Activated naive CD8-positive, alpha-beta T cell treated with anti-CD3 and anti-CD28 coated beads, Interleukin-2, amount 10 ng/mL, durations not matched to agents 7 days and 5 days (primary cell): ENCODE results near the gene ARPP21. TPM values are rescaled to one million over a fixed set of nuclear protein-coding genes. Genes with fewer than 3 reads are reported as not detected.

Experiments
- ATAC-seq: fragments of 150-1000 bp; cut with Tn5 transposase; one replicate; pipeline ENCODE4 v1.10.0; 2021; ENCODE audit warnings: low read depth, moderate library complexity
- POLR2A ChIA-PET: fragments of 350-600 bp; sonication (Branson Sonifier 250); formaldehyde crosslinking; loops from one replicate; lab custom pipeline; 2021; ENCODE audit warnings: antibody characterized with exemption; lab: Charles Lee
- DNase-seq: peaks from one replicate; pipeline ENCODE4 v3.0.0; 2021
- H3K27ac Mint-ChIP-seq: one replicate; pipeline ENCODE4 v1.8.0; 2022; ENCODE audit warnings: mild to moderate bottlenecking, mixed read lengths
- H3K27me3 Mint-ChIP-seq: one replicate; pipeline ENCODE4 v1.8.0; 2022; ENCODE audit warnings: mild to moderate bottlenecking, moderate library complexity, mixed read lengths
- H3K36me3 Mint-ChIP-seq: one replicate; pipeline ENCODE4 v1.8.0; 2021; ENCODE audit warnings: mild to moderate bottlenecking, mixed read lengths
- H3K4me1 Mint-ChIP-seq: one replicate; pipeline ENCODE4 v1.8.0; 2021; ENCODE audit warnings: mixed read lengths
- H3K4me3 Mint-ChIP-seq: one replicate; pipeline ENCODE4 v1.8.0; 2022; ENCODE audit warnings: mild to moderate bottlenecking, moderate library complexity, mixed read lengths
- H3K9me3 Mint-ChIP-seq: one replicate; pipeline ENCODE4 v1.8.0; 2021; ENCODE audit warnings: mixed read lengths
- total RNA-seq, 2 experiments: library from RNA; stranded (reverse); gene quantifications; one replicate each; pipeline ENCODE4 v1.2.3, GENCODE V29; 2021

Gene ARPP21
- total RNA-seq, 2 experiments from 2014 or later: not detected

DNA sequence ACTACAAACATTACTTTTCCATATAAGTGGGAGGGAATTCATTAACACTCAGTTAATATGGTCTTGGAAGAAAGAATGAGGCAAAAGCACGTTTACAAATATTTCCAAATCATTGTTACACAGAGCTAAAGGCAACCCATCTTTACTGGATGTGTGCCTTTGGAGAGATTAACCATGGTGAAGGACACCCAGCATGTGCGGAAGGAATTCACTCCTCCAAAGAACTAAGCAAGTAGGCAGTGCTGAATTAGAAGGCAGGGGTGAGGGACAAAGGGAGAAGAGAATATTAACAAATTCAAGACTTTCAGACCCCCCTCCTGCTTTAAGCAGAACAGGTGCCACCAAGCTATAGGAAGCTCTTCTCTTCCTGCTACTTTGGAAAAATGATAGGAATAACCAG, 10.1 kb downstream of the ARPP21 start:
- Mint-ChIP-seq H3K4me3 (no peak overlapping the region), H3K4me1 (peaks cover under 1% of the 10 kb centered on the region), H3K27ac (no peak overlapping the region), H3K27me3 (peaks cover 8% of the 10 kb centered on the region), H3K9me3 (no peaks in the 10 kb centered on the region), H3K36me3 (no peaks in the 10 kb centered on the region)
- POLR2A ChIA-PET: no interaction called here
- no peak for DNase-seq
- ATAC-seq: no peak

DNA sequence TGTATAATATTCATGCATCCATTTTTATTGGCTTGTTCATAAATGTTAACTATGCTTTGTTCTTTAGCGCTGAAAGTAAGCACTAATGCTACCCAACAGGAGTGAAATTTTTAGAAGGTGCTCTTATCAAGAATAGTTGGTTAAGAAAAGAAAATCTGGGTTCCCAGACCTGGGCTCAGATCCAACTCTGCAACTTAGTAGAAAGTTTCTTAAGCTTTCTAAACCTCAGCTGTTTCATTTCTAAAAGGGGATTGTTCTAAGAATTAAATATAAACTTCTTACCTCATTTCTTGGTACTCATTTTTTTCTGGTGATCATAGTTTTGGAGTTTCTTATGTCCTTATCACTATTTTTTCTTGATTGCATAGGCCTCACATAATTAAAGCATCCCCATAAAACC, 12.1 kb downstream of the ARPP21 start:
- ATAC-seq (no peak), DNase-seq (no peak)
- Mint-ChIP-seq H3K27ac (no peak overlapping the region), H3K9me3 (no peaks in the 10 kb centered on the region), H3K27me3 (peaks cover 3% of the 10 kb centered on the region), H3K4me3 (no peak overlapping the region), H3K4me1 (peaks cover 2% of the 10 kb centered on the region), H3K36me3 (no peaks in the 10 kb centered on the region)
- POLR2A ChIA-PET: no interaction called here

DNA sequence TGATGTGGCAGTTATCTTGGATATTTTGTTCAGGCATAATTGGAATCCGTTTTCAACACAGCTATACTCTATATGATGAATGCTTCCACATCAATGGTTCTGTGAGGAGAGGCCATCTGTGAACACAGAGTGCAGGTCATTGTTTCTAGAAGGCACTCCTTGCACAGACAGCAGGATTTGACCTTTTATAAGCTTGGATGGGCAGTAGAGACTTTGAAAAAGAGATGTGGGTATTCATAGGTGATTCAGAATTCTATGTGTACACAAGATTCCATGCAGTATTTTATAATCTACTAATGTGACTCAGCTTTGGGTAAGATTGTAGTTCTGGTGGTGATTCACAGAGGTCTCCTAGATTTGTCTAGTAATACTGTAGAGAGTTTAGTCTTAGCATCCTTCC, 12.5 kb downstream of the ARPP21 start:
- Mint-ChIP-seq H3K27ac (no peak overlapping the region), H3K9me3 (no peaks in the 10 kb centered on the region), H3K4me3 (no peak overlapping the region), H3K36me3 (no peaks in the 10 kb centered on the region), H3K27me3 (peaks cover 3% of the 10 kb centered on the region), H3K4me1 (peaks cover 2% of the 10 kb centered on the region)
- ATAC-seq: no peak
- no peak for DNase-seq
- POLR2A ChIA-PET: no interaction called here

DNA sequence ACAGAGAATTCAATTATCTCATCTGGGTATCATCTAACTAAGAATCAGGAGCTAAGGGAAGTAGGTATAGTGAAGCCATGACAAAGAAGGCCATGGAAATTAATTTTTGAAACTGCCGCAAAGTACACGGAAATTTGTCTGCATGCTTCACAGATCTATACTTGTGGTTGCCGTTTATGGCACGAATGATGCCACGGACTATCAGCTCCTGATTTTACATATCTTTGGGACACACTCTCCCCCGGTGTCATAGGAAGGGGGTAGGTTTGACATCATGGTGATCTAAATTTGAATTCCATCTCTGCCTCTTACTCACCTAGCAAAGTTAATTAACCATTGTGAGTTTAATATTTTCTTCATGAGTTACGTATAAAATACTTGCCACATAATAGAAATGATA, 14.0 kb downstream of the ARPP21 start:
- DNase-seq (no peak), ATAC-seq (no peak)
- H3K27me3 Mint-ChIP-seq: peaks cover 3% of the 10 kb centered on the region
- H3K36me3 Mint-ChIP-seq: no peaks in the 10 kb centered on the region
- peaks cover 2% of the 10 kb centered on the region for H3K4me1 Mint-ChIP-seq
- no peak overlapping the region for H3K4me3 Mint-ChIP-seq
- no peaks in the 10 kb centered on the region for H3K9me3 Mint-ChIP-seq
- POLR2A ChIA-PET: no interaction called here
- no peak overlapping the region for H3K27ac Mint-ChIP-seq

DNA sequence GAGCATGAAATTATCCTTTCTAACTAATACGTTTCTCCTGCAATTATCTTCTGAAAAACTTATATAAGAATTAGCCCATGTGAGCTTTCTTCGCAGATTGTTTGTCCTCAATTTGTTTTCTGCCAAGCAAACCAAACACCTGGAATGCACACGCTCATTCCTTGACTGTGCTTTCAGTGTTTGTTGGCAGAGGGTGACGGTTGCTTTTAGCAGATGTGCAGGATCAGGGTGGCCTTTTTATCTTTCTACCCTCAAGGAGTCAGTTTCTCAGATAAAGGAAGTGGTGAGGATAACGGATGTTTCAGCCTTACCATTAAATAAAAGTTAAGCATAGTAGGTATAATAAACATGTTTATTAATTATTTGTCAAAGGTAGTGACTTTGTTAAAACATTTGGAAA, 15.2 kb downstream of the ARPP21 start:
- Mint-ChIP-seq H3K4me1 (peaks cover 2% of the 10 kb centered on the region), H3K4me3 (no peak overlapping the region), H3K27me3 (peaks cover 3% of the 10 kb centered on the region), H3K36me3 (no peaks in the 10 kb centered on the region), H3K9me3 (no peaks in the 10 kb centered on the region), H3K27ac (no peak overlapping the region)
- DNase-seq (no peak), ATAC-seq (no peak)
- POLR2A ChIA-PET: no interaction called here

DNA sequence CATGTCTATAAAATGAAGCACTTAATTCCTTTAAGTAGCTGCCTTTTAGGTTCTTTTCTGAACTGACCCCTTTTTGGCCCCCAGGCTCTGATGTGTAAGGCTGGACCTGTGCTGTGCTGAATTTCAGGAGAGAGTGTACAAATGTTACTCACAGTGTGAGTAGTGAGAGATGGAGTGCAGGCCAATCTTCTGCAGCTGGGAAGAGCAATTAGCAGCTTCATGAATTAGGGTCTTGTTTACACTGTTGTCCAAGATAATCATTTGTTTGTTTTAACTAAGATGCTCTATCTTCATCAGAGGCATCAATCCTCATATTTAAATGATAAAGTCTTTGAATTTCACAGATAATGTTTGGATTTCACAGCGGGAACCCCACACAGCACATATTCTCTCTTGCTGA, 19.4 kb downstream of the ARPP21 start:
- ATAC-seq (no peak), DNase-seq (no peak)
- H3K9me3 Mint-ChIP-seq: no peaks in the 10 kb centered on the region
- POLR2A ChIA-PET: no interaction called here
- no peaks in the 10 kb centered on the region for H3K27me3 Mint-ChIP-seq
- H3K36me3 Mint-ChIP-seq: no peaks in the 10 kb centered on the region
- H3K4me3 Mint-ChIP-seq: no peak overlapping the region
- H3K4me1 Mint-ChIP-seq: peaks cover 2% of the 10 kb centered on the region
- H3K27ac Mint-ChIP-seq: no peak overlapping the region

DNA sequence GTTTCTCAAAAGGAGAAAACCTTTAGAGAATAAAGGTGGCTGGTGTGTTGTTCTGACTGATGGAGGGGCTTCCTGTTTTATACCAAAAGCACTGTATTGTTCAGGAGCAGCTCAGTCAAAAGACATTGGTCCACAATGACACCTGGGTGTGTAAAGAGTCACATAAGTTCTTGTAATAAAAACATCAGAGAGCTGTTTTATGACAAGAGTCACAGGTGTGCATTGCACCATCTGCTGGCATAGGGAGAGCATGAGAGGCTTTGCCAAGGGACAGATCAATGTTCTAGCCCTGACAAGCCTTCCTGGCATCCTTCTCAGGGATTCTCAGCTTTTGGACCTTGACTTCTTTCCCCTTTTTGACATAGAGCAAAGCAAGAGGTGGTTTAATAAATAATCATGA, 20.4 kb downstream of the ARPP21 start:
- POLR2A ChIA-PET: no interaction called here
- Mint-ChIP-seq H3K9me3 (no peaks in the 10 kb centered on the region), H3K4me3 (no peak overlapping the region), H3K36me3 (no peaks in the 10 kb centered on the region), H3K27ac (no peak overlapping the region), H3K4me1 (no peaks in the 10 kb centered on the region), H3K27me3 (no peaks in the 10 kb centered on the region)
- ATAC-seq: no peak
- no peak for DNase-seq

DNA sequence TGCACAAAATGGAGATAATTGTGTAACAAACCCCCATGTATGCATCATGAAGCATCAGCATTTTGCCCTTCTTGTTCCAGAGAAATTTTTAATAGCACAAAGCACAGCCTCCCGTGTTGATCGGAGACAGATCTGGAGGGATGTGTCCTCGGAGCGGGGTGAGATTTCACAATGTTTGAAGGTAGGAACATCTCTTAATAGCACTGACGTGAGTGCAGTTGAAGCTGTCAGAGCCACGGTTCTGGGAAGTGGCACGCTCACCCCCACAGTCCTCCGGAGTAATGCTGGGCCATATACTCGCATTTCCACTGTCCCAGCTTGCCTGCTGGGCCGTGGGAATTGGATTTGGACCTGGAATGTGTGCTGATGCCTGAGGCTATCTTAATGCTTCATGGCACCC, 24.1 kb downstream of the ARPP21 start:
- Mint-ChIP-seq H3K27ac (no peak overlapping the region), H3K27me3 (no peaks in the 10 kb centered on the region), H3K9me3 (no peaks in the 10 kb centered on the region), H3K4me3 (no peak overlapping the region), H3K36me3 (no peaks in the 10 kb centered on the region), H3K4me1 (no peaks in the 10 kb centered on the region)
- DNase-seq (no peak), ATAC-seq (no peak)
- POLR2A ChIA-PET: no interaction called here

DNA sequence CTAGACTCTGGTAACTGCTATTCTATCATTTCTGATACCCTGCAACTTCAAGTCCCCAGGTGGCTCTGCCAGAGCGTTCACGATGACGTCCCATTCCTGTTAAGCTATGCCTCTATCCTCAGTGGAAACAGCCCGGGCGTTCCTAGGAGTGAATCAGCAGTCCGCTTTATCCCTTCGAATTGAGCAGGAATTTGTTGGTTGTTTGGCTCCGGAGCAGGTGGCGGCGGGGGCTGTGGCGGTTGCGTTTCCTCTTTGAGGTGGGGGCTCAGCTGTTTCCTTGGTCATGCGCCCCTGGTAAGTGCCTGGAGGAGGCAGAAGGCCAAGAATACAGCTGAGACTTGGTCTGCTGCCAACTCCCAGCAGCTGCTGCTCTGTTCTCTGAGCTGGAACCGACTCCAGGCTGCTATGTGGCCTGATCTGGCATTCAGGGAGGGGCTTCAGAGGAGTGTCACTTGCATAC, 25.2 kb downstream of the ARPP21 start:
- Mint-ChIP-seq H3K4me3 (no peak overlapping the region), H3K36me3 (no peaks in the 10 kb centered on the region), H3K4me1 (no peaks in the 10 kb centered on the region), H3K27me3 (no peaks in the 10 kb centered on the region), H3K9me3 (no peaks in the 10 kb centered on the region), H3K27ac (no peak overlapping the region)
- DNase-seq: no peak
- ATAC-seq: no peak
- POLR2A ChIA-PET: no interaction called here

DNA sequence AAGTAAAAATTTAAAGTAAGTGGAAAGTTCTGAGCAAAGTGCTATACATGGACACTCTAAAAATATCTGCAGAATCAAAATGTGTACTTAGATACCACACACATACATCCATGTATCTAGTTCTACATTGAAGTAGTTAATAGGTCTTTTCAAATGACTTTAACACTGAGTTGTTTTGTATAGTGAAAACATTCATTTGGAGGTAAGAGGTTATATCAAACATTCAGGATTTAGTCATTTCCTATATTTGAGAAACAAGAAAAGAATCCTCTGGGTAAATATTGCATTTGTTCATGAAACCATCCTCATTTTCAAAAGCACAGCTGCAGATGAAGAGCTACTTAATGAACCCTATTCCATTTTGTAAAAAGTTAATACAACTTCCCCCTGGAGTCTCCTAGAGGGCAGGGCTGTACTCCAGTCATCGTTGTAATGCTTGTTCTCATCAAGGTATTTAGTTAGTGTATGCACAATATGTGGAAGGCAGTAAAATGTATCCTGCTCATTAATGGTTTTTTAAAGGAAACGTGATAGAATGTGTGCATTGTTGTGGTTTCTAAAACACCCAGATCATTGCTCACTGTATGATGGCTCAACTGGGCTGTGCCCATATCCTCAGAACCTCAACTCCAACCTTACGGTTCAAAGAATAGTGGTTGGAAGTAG, 26.2 kb downstream of the ARPP21 start:
- ATAC-seq (no peak), DNase-seq (no peak)
- Mint-ChIP-seq H3K27ac (no peak overlapping the region), H3K27me3 (no peaks in the 10 kb centered on the region), H3K9me3 (no peaks in the 10 kb centered on the region), H3K36me3 (no peaks in the 10 kb centered on the region), H3K4me3 (no peak overlapping the region), H3K4me1 (no peaks in the 10 kb centered on the region)
- POLR2A ChIA-PET: no interaction called here

DNA sequence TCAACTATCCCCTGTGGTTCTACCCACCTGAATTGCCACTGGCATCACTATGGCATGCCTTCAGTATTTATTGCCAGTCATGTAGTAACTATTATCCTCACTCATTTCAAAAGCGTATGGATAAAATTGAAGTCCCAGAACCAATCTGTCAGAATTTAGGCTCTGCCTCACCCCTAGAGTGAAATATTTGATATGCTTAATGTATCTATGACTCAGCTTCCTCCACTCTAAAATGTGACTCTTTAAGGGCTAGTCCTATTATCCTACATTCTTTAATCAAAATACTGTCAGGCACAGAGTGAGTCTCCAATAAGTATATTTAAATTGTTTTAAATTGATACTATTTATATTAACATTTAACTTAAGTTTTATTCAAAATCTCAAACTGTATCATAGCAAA, 27.6 kb downstream of the ARPP21 start:
- no peaks in the 10 kb centered on the region for H3K4me1 Mint-ChIP-seq
- no peak for ATAC-seq
- no peak overlapping the region for H3K27ac Mint-ChIP-seq
- H3K36me3 Mint-ChIP-seq: no peaks in the 10 kb centered on the region
- H3K27me3 Mint-ChIP-seq: no peaks in the 10 kb centered on the region
- no peak overlapping the region for H3K4me3 Mint-ChIP-seq
- POLR2A ChIA-PET: no interaction called here
- DNase-seq: no peak
- H3K9me3 Mint-ChIP-seq: no peaks in the 10 kb centered on the region

DNA sequence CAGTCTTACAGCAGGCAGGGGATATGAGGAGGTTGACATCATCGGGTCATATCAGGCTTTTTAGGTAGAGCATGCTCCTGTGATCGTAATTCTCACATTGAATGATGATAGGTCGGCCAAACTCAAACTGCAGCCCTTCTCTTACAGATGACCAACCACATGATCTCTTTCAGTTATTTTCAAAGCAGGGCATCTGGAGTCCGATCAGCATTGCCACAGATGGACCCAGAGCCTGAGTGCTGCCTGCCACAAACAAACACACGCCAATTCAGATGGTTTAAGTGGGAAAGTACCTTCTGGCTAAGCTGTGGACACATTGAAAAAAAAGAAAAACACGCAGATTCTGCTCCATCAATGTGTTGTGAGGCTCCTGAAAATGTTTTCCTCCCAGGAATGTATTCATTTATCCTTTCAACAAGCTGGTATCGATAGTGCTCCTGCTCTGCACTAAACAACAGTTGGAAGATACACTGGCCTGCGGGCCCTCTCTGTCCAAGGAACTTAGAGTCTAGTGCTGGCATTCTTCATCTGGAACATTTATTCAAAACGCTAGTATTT, 31.2 kb downstream of the ARPP21 start:
- H3K27ac Mint-ChIP-seq: no peak overlapping the region
- no peaks in the 10 kb centered on the region for H3K27me3 Mint-ChIP-seq
- H3K9me3 Mint-ChIP-seq: no peaks in the 10 kb centered on the region
- no peaks in the 10 kb centered on the region for H3K4me1 Mint-ChIP-seq
- ATAC-seq (no peak), DNase-seq (no peak)
- no peak overlapping the region for H3K4me3 Mint-ChIP-seq
- POLR2A ChIA-PET: no interaction called here
- no peaks in the 10 kb centered on the region for H3K36me3 Mint-ChIP-seq

DNA sequence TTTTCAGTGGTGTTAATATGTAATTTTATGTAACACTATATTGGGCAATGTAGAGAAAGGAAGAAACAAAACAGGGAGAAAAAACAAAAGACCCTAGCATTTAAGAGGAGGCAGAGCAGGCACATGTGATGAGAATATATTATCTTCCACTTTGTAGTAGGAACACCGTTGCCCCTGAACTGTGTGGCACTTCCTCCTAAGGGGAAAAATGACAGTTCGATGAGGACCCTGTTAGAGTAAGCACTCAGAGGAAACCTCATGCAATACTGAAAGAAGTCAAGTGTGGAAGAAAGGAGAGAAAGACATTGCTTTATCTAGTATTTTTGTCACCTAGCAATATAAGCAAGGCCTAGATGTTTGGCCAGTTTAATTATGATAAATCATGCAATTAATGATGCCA, 32.2 kb downstream of the ARPP21 start:
- ATAC-seq (no peak), DNase-seq (no peak)
- Mint-ChIP-seq H3K27ac (no peak overlapping the region), H3K36me3 (no peaks in the 10 kb centered on the region), H3K4me3 (no peak overlapping the region), H3K9me3 (no peaks in the 10 kb centered on the region), H3K4me1 (no peaks in the 10 kb centered on the region), H3K27me3 (no peaks in the 10 kb centered on the region)
- POLR2A ChIA-PET: no interaction called here

DNA sequence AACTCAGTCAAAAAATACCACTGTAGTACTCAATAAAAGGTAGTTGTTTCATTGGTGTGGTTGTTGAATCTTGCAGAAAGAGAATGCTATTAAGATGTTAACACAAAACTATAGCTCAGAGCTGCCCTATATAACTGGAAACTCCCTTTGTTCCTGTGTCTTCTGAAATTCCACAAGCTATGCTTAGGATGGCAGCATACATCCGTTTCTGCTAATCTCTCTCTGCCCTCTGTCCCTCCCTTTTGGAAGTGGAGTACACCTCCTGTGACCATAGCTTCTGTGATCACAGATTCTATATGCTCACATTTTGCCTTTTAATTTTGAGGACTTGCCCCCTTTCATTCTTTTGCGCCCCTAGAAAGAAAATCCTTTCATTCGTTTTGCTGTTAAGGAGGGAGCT, 33.7 kb downstream of the ARPP21 start:
- Mint-ChIP-seq H3K36me3 (no peaks in the 10 kb centered on the region), H3K27ac (no peak overlapping the region), H3K4me3 (no peak overlapping the region), H3K27me3 (no peaks in the 10 kb centered on the region), H3K4me1 (no peaks in the 10 kb centered on the region), H3K9me3 (no peaks in the 10 kb centered on the region)
- POLR2A ChIA-PET: no interaction called here
- ATAC-seq (no peak), DNase-seq (no peak)
